ENCODE results near the gene RNF166. TPM values are rescaled to one million over a fixed set of nuclear protein-coding genes. Genes with fewer than 3 reads are reported as not detected.

RNF166 gene
- total and polyA plus RNA-seq, 2 of the 13 experiments (the other 11 are each of a cell fraction or from before 2014, with no cell fraction given) = 21.4 to 23.0 TPM

GRCh38 chr16:88662843-88663606 lies 43.2 kb downstream of the RNF166 start, which contains the start of gene MVD (continued):
- TF ChIP-seq NR1H2 (CRISPR knock-in tag; IDR thresholded peaks at IDR 0.05; ENCODE audit: borderline replicate concordance, low read depth) (0 out of 2 replicates have a peak, but pooled peaks have one; percentile 4), ZBTB21 (CRISPR knock-in tag; IDR thresholded peaks at IDR 0.05) (no peak), ZNF709 (CRISPR knock-in tag; IDR thresholded peaks at IDR 0.05) (peak; percentile 93), ZNF780A (CRISPR knock-in tag; IDR thresholded peaks at IDR 0.05) (no peak; the same call in 1 of the 2 replicates), TBX3 (IDR thresholded peaks at IDR 0.05; ENCODE audit: borderline replicate concordance) (no peak), FOXO4 (CRISPR knock-in tag; conservative IDR thresholded peaks at IDR 0.05) (no peak), MAZ (IDR thresholded peaks at IDR 0.05; ENCODE audit: borderline replicate concordance, low read depth, low read length) (peak; percentile 65; the same call in 1 of the 2 replicates), MAZ (CRISPR knock-in tag; IDR thresholded peaks at IDR 0.05; ENCODE audit: low read depth) (peak; percentile 92), HMG20B (CRISPR knock-in tag; conservative IDR thresholded peaks at IDR 0.05) (0 out of 2 replicates have a peak, but pooled peaks have one; percentile 39), ZNF317 (CRISPR knock-in tag; IDR thresholded peaks at IDR 0.05) (no peak; the same call in 1 of the 2 replicates), ZMYM2 (CRISPR knock-in tag; IDR thresholded peaks at IDR 0.05) (no peak), XBP1 (CRISPR knock-in tag; IDR thresholded peaks at IDR 0.05) (peak; percentile 75; the same call in 1 of the 2 replicates), BORCS8-MEF2B (CRISPR knock-in tag; IDR thresholded peaks at IDR 0.05) (peak; percentile 82), TCF7L2 (IDR thresholded peaks at IDR 0.05; ENCODE audit: low read depth, low read length) (no peak), NR2F1 (CRISPR knock-in tag; IDR thresholded peaks at IDR 0.05) (no peak), ZNF263 (CRISPR knock-in tag; IDR thresholded peaks at IDR 0.05) (peak; percentile 26), TFAP4 (IDR thresholded peaks at IDR 0.05; ENCODE audit: borderline replicate concordance, low read depth) (peak; percentile 33; the same call in 1 of the 2 replicates), MYNN (CRISPR knock-in tag; IDR thresholded peaks at IDR 0.05; ENCODE audit: low read depth) (no peak), ZNF3 (CRISPR knock-in tag; IDR thresholded peaks at IDR 0.05) (no peak), PAF1 (CRISPR knock-in tag; IDR thresholded peaks at IDR 0.05) (no peak)
- TF ChIP-seq, protein P1, sequence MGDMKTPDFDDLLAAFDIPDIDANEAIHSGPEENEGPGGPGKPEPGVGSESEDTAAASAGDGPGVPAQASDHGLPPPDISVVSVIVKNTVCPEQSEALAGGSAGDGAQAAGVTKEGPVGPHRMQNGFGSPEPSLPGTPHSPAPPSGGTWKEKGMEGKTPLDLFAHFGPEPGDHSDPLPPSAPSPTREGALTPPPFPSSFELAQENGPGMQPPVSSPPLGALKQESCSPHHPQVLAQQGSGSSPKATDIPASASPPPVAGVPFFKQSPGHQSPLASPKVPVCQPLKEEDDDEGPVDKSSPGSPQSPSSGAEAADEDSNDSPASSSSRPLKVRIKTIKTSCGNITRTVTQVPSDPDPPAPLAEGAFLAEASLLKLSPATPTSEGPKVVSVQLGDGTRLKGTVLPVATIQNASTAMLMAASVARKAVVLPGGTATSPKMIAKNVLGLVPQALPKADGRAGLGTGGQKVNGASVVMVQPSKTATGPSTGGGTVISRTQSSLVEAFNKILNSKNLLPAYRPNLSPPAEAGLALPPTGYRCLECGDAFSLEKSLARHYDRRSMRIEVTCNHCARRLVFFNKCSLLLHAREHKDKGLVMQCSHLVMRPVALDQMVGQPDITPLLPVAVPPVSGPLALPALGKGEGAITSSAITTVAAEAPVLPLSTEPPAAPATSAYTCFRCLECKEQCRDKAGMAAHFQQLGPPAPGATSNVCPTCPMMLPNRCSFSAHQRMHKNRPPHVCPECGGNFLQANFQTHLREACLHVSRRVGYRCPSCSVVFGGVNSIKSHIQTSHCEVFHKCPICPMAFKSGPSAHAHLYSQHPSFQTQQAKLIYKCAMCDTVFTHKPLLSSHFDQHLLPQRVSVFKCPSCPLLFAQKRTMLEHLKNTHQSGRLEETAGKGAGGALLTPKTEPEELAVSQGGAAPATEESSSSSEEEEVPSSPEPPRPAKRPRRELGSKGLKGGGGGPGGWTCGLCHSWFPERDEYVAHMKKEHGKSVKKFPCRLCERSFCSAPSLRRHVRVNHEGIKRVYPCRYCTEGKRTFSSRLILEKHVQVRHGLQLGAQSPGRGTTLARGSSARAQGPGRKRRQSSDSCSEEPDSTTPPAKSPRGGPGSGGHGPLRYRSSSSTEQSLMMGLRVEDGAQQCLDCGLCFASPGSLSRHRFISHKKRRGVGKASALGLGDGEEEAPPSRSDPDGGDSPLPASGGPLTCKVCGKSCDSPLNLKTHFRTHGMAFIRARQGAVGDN (CRISPR knock-in tag; IDR thresholded peaks at IDR 0.05) = peak; percentile 93
